ENCODE results near the gene SHBG.
"Not testable (repeated sequence)": the region's sequence is repeated elsewhere in the genome, so short reads cannot be mapped to it uniquely, and the experiment has no call there.

SHBG gene

GRCh38 chr17:7626956-7627249 lies 3.0 kb upstream of the SHBG start:
- peaks cover 12% of the 10 kb centered on the region for H3K4me1 Mint-ChIP-seq
- DNase-seq (ENCODE audit: low spot score in 2 of 2) (no peak), ATAC-seq (no peak)
- H3K4me3 Mint-ChIP-seq, result peak overlapping the region; percentile 85
- peaks cover 18% of the 10 kb centered on the region for H3K36me3 Mint-ChIP-seq
- H3K9me3 Mint-ChIP-seq, result no peaks in the 10 kb centered on the region
- peak overlapping the region; percentile 78 for H3K27ac Mint-ChIP-seq

- Mint-ChIP-seq H3K4me3 (peak within 1 kb of the TSS; percentile 85), H3K9me3 (no peaks in the 10 kb centered on the region), H3K27ac (peak within 1 kb of the TSS; percentile 78), H3K36me3 (peaks cover 18% of the 10 kb centered on the region), H3K4me1 (peaks cover 12% of the 10 kb centered on the region)
- peak; percentile 96 for ATAC-seq
- peak; percentile 65 to 90 for DNase-seq (ENCODE audit: low spot score in 2 of 2)
Measured at GRCh38 chr17:7627250-7628121, 2.4 kb upstream of the SHBG start, which contains the start of gene SAT2. Gene SAT2 (minus strand): TSS chr17:7627821. CDS start chr17:7627635, 186 bp downstream.

- no peak overlapping the region for H3K4me3 Mint-ChIP-seq
- peak overlapping the region; percentile 40 for H3K27ac Mint-ChIP-seq
- no peaks in the 10 kb centered on the region for H3K9me3 Mint-ChIP-seq
- peaks cover 5% of the 10 kb centered on the region for H3K4me1 Mint-ChIP-seq
- ATAC-seq, result no peak
- no peak for DNase-seq (ENCODE audit: low spot score in 2 of 2)
- H3K36me3 Mint-ChIP-seq, result peaks cover 6% of the 10 kb centered on the region
Measured at GRCh38 chr17:7631398-7632380, 1.8 kb downstream of the SHBG start.

- DNase-seq (ENCODE audit: low spot score in 2 of 2), result no peak
- Mint-ChIP-seq H3K36me3 (peaks cover 6% of the 10 kb centered on the region), H3K4me1 (no peaks in the 10 kb centered on the region), H3K4me3 (no peak overlapping the region), H3K9me3 (no peaks in the 10 kb centered on the region), H3K27ac (peak overlapping the region; percentile 40)
- ATAC-seq, result peak; percentile 46
Measured at GRCh38 chr17:7632492-7632894, 2.6 kb downstream of the SHBG start.

GRCh38 chr17:7633093-7633492 lies 3.2 kb downstream of the SHBG start:
- Mint-ChIP-seq H3K9me3 (no peaks in the 10 kb centered on the region), H3K4me3 (no peak overlapping the region), H3K36me3 (peaks cover 5% of the 10 kb centered on the region), H3K4me1 (no peaks in the 10 kb centered on the region), H3K27ac (peak overlapping the region; percentile 35)
- no peak for DNase-seq (ENCODE audit: low spot score in 2 of 2)
- no peak for ATAC-seq

GRCh38 chr17:7634384-7634783 lies 4.4 kb downstream of the SHBG start:
- Mint-ChIP-seq H3K36me3 (no peaks in the 10 kb centered on the region), H3K4me3 (no peak overlapping the region), H3K9me3 (no peaks in the 10 kb centered on the region), H3K27ac (no peak overlapping the region), H3K4me1 (no peaks in the 10 kb centered on the region)
- DNase-seq (ENCODE audit: low spot score in 2 of 2), result no peak
- ATAC-seq, result no peak

GRCh38 chr17:7636163-7636562 lies 6.2 kb downstream of the SHBG start:
- Mint-ChIP-seq H3K36me3 (no peaks in the 10 kb centered on the region), H3K4me3 (no peak overlapping the region), H3K9me3 (no peaks in the 10 kb centered on the region), H3K27ac (peak overlapping the region; percentile 24), H3K4me1 (no peaks in the 10 kb centered on the region)
- no peak for DNase-seq (ENCODE audit: low spot score in 2 of 2)
- ATAC-seq, result no peak

GRCh38 chr17:7640783-7641182 lies 10.8 kb downstream of the SHBG start:
- Mint-ChIP-seq H3K4me3 (no peak overlapping the region), H3K4me1 (peaks cover 6% of the 10 kb centered on the region), H3K27ac (no peak overlapping the region), H3K9me3 (no peaks in the 10 kb centered on the region), H3K36me3 (no peaks in the 10 kb centered on the region)
- ATAC-seq (no peak), DNase-seq (ENCODE audit: low spot score in 2 of 2) (no peak)

GRCh38 chr17:7641635-7642034 lies 11.7 kb downstream of the SHBG start:
- DNase-seq (ENCODE audit: low spot score in 2 of 2); H3K9me3 Mint-ChIP-seq; H3K4me1 Mint-ChIP-seq; H3K27ac Mint-ChIP-seq; ATAC-seq; H3K36me3 Mint-ChIP-seq; H3K4me3 Mint-ChIP-seq: not testable (repeated sequence)

GRCh38 chr17:7644775-7645174 lies 14.8 kb downstream of the SHBG start:
- Mint-ChIP-seq H3K36me3 (no peaks in the 10 kb centered on the region), H3K4me3 (no peak overlapping the region), H3K27ac (no peak overlapping the region), H3K9me3 (no peaks in the 10 kb centered on the region), H3K4me1 (peaks cover 8% of the 10 kb centered on the region)
- ATAC-seq, result peak; percentile 58
- DNase-seq (ENCODE audit: low spot score in 2 of 2), result no peak

GRCh38 chr17:7646457-7646856 lies 16.5 kb downstream of the SHBG start:
- Mint-ChIP-seq H3K27ac (no peak overlapping the region), H3K9me3 (no peaks in the 10 kb centered on the region), H3K36me3 (no peaks in the 10 kb centered on the region), H3K4me1 (peaks cover 24% of the 10 kb centered on the region), H3K4me3 (no peak overlapping the region)
- ATAC-seq (no peak), DNase-seq (ENCODE audit: low spot score in 2 of 2) (no peak)

- H3K4me3 Mint-ChIP-seq, result no peak overlapping the region
- no peak overlapping the region for H3K27ac Mint-ChIP-seq
Measured at GRCh38 chr17:7647018-7647417, 17.1 kb downstream of the SHBG start.

GRCh38 chr17:7650509-7651096 lies 20.7 kb downstream of the SHBG start, which contains the start of gene ATP1B2:
Gene ATP1B2 (plus strand): TSS chr17:7650926. CDS start chr17:7651519, 593 bp downstream.
- DNase-seq (ENCODE audit: low spot score in 2 of 2) (peak; percentile 42 to 76), ATAC-seq (peak; percentile 86)
- no peaks in the 10 kb centered on the region for H3K36me3 Mint-ChIP-seq
- peaks cover 18% of the 10 kb centered on the region for H3K4me1 Mint-ChIP-seq
- H3K27ac Mint-ChIP-seq, result peak within 1 kb of the TSS; percentile 10
- peak within 1 kb of the TSS; percentile 75 for H3K4me3 Mint-ChIP-seq
- H3K9me3 Mint-ChIP-seq, result no peaks in the 10 kb centered on the region

More at GRCh38 chr17:7647018-7647417, 17.1 kb downstream of the SHBG start:
- peaks cover 24% of the 10 kb centered on the region for H3K4me1 Mint-ChIP-seq
- no peaks in the 10 kb centered on the region for H3K9me3 Mint-ChIP-seq
- ATAC-seq, result no peak
- no peak for DNase-seq (ENCODE audit: low spot score in 2 of 2)
- H3K36me3 Mint-ChIP-seq, result no peaks in the 10 kb centered on the region

GRCh38 chr17:7651097-7651664 lies 21.2 kb downstream of the SHBG start:
- no peaks in the 10 kb centered on the region for H3K9me3 Mint-ChIP-seq
- H3K27ac Mint-ChIP-seq, result no peak overlapping the region
- ATAC-seq, result no peak

More at GRCh38 chr17:7651097-7651664, 21.2 kb downstream of the SHBG start:
- H3K4me1 Mint-ChIP-seq, result peaks cover 18% of the 10 kb centered on the region
- peak overlapping the region; percentile 75 for H3K4me3 Mint-ChIP-seq
- H3K36me3 Mint-ChIP-seq, result no peaks in the 10 kb centered on the region
- no peak for DNase-seq (ENCODE audit: low spot score in 2 of 2)

All from stimulated activated effector memory CD8-positive, alpha-beta T cell treated with anti-CD3 and anti-CD28 coated beads, Interleukin-12 subunit alpha, Interleukin-12 subunit beta, amount 100 ng/mL, for 72 hours (primary cell).